AG04450 (cell line): Measurements from ENCODE around the gene ROBO1. TPM values are rescaled to one million over a fixed set of nuclear protein-coding genes. Genes with fewer than 3 reads are reported as not detected.

ENCODE experiments used
- CTCF ChIA-PET: fragments of 300-600, 350-600 bp; formaldehyde crosslinking; extraction: SDS; loops from one replicate; lab custom pipeline; 2022; ENCODE audit warnings: antibody characterized with exemption, inconsistent platforms; lab: Charles Lee
- POLR2A ChIA-PET: fragments of 350-600 bp; formaldehyde crosslinking; extraction: SDS; loops from one replicate; lab custom pipeline; 2021; ENCODE audit warnings: antibody characterized with exemption, inconsistent platforms; lab: Yijun Ruan, JAX
- DNase-seq: peaks from one replicate; pipeline ENCODE4 v3.0.0-alpha.2; 2011; ENCODE audit warnings: low read depth, low spot score
- H3K27ac ChIP-seq: one replicate; pipeline ENCODE4 v1.5.1; 2012; ENCODE audit warnings: low read depth, low read length, control low read depth
- H3K27me3 ChIP-seq: one replicate; pipeline ENCODE4 v1.6.0; 2012; ENCODE audit warnings: low read length; ENCODE audit not compliant: control insufficient read depth, insufficient read depth
- H3K4me3 ChIP-seq: 2 replicates; pipeline ENCODE4 v1.5.1; 2011; ENCODE audit warnings: mild to moderate bottlenecking, low read depth, low read length, control low read depth
- H3K9me3 ChIP-seq: 2 replicates; pipeline ENCODE4 v1.5.1; 2012; ENCODE audit warnings: low read length; ENCODE audit not compliant: control insufficient read depth, insufficient read depth
- polyA plus RNA-seq: library from polyadenylated mRNA; depleted of rRNA; stranded (reverse); fragments of >200 nt; gene quantifications from 2 replicates; pipeline ENCODE4 v1.2.3, GENCODE V29; 2011
- TF ChIP-seq, protein P1 (sequence below): IDR thresholded peaks from 2 replicates; pipeline ENCODE4 v1.5.1; 2011; ENCODE audit warnings: low read depth, low read length, control low read depth, inconsistent platforms

The ROBO1 gene
- polyA plus RNA-seq, 1 experiment, result 66.0 TPM

DNA sequence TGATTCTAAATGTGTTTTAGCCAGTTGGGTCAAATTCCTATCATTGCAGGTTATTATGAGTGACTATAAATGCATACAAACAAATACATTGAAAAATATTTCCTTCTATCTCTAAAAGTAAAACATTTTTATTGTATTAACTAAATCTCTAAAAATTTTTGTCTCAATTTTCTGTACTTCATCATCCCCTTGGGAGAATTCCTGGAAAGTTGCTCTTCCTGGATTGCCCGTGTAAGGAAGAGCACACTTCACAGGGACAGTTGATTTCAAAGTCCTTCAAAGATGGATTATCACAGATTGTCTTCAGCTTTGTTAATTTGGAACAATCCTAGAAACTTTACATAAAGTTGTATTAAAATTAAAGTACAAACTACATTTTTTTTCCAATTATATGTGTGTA lies 595.6 kb downstream of the ROBO1 start:
- POLR2A ChIA-PET, result no interaction called here
- CTCF ChIA-PET, result no interaction called here
- TF ChIP-seq, protein P1, sequence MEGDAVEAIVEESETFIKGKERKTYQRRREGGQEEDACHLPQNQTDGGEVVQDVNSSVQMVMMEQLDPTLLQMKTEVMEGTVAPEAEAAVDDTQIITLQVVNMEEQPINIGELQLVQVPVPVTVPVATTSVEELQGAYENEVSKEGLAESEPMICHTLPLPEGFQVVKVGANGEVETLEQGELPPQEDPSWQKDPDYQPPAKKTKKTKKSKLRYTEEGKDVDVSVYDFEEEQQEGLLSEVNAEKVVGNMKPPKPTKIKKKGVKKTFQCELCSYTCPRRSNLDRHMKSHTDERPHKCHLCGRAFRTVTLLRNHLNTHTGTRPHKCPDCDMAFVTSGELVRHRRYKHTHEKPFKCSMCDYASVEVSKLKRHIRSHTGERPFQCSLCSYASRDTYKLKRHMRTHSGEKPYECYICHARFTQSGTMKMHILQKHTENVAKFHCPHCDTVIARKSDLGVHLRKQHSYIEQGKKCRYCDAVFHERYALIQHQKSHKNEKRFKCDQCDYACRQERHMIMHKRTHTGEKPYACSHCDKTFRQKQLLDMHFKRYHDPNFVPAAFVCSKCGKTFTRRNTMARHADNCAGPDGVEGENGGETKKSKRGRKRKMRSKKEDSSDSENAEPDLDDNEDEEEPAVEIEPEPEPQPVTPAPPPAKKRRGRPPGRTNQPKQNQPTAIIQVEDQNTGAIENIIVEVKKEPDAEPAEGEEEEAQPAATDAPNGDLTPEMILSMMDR, result no peak
- no peak overlapping the region for H3K4me3 ChIP-seq
- no peak overlapping the region for H3K27ac ChIP-seq
- H3K9me3 ChIP-seq, result peaks cover 6% of the 10 kb centered on the region; the same call in 1 of the 2 replicates
- no peaks in the 10 kb centered on the region for H3K27me3 ChIP-seq
- DNase-seq, result no peak

DNA sequence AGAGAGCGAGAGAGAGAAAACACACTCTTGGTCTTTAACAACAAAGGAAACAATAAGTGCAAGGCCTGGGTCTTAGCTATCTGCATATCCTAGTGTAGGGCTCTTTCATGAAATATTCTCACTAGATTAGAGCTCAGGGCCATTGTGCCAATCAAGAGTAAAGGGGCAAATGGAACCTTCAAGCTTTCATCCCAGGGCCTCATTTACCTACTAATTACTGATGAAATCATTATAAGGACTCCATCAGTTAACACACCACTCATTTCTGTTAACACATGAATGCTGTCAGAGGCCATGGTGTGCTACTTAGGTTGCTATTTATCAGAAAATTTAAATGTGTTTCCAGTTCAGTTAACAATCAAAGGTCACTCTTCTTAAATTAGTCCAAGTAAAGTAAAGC lies 597.8 kb downstream of the ROBO1 start:
- Histone ChIP-seq H3K4me3 (no peak overlapping the region), H3K9me3 (peaks cover 6% of the 10 kb centered on the region; the same call in 1 of the 2 replicates), H3K27ac (no peak overlapping the region), H3K27me3 (no peaks in the 10 kb centered on the region)
- POLR2A ChIA-PET, result no interaction called here
- no peak for DNase-seq
- CTCF ChIA-PET, result no interaction called here
- TF ChIP-seq, protein P1, result no peak

DNA sequence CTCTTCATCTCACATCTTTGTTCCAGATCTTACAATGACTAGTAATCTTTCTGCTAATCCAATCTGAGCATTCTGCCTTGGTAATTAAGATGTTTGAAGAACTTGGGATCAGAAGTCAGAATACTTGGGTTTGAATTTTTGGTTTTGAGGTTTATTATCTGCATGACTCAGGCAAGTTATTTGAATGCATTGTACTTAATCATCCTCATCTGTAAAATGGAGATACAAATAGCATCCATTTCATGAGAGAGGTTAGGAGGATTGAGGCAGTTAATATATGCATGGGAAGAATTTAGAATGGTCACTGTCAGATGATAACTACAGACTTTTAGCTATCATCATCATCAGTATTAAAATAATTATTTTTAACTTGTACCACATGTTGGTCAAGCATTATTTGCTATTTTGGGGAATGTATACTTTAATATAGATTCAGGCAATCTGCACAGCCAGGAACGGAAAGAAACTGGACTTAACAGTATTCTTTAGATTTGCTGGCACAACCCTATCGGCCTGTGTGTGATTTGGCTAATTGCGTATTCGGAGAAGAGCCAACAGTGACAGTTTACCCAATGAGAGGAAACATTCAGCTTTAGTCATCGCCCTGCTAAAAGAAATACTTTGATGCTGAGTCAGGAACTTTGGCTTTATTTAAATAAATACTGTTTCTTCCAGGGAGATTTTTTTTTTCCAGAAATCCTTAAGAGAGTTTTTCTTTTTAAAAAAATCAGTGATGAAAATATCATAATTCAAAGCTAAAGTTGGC lies 600.0 kb downstream of the ROBO1 start:
- peak; percentile 86 for DNase-seq
- H3K27ac ChIP-seq, result no peak overlapping the region
- no peaks in the 10 kb centered on the region for H3K9me3 ChIP-seq
- ChIA-PET CTCF (interaction anchor here (0.8 to 1.8 kb wide), 2 partner anchors 82 to 193 kb away, joined by 3 to 6 read pairs; no protein-coding TSS in a partner anchor), POLR2A (interaction anchor here (1.0 kb wide), 1 partner anchor 11 kb away, joined by 4 read pairs; no protein-coding TSS in a partner anchor)
- no peak overlapping the region for H3K4me3 ChIP-seq
- no peaks in the 10 kb centered on the region for H3K27me3 ChIP-seq
- TF ChIP-seq, protein P1, result no peak

DNA sequence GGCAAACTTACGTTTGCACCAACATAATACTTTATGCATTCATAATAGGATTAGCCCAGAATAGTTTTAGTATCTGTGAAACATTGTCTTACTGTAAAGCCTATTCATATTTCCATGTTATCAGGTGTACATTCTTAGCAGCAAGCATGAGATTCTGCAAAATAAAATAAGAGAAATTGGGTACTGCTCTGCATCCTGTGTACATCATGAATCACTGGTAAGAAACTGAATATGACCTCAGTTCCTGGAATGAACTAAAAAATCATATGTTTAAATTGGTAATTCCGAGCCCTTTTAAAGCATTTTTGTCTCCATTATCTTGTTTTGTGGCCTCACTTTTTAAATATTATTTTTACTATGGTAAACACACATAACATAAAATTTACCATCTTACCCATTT lies 605.1 kb downstream of the ROBO1 start:
- H3K27ac ChIP-seq, result no peak overlapping the region
- no peak overlapping the region for H3K4me3 ChIP-seq
- H3K27me3 ChIP-seq, result no peaks in the 10 kb centered on the region
- TF ChIP-seq, protein P1, result no peak
- ChIA-PET POLR2A (no interaction called here), CTCF (no interaction called here)
- no peak for DNase-seq
- no peaks in the 10 kb centered on the region for H3K9me3 ChIP-seq

DNA sequence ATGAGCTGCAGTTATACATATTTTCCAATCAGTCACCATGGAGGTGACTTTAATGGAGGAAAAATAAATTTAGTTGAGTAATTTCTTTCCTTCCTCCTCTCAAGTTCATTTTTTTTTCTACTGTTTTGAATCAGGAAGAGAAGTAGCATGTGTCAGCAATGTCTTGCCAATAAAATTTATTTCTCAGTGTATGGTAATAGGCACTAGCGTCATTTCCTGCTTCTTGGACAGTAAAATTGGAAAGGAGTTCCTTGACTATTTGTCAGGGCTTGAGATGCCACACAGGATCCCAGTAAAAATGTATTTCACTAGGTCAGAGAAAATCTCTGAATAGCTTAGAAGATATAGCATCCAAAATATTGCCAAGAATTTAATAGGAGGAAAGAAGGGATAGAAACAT lies 605.9 kb downstream of the ROBO1 start:
- Histone ChIP-seq H3K4me3 (no peak overlapping the region), H3K9me3 (no peaks in the 10 kb centered on the region), H3K27ac (no peak overlapping the region), H3K27me3 (no peaks in the 10 kb centered on the region)
- no peak for DNase-seq
- POLR2A ChIA-PET, result no interaction called here
- TF ChIP-seq, protein P1, result no peak
- CTCF ChIA-PET, result interaction anchor here (2.1 kb wide), 1 partner anchor 200 kb away, joined by 7 read pairs; no protein-coding TSS in a partner anchor
